RCC 7860 (cell line): ENCODE measurements around the gene ABHD17B.

Source experiments
- DNase-seq: peaks from one replicate; pipeline ENCODE4 v3.0.0-alpha.2; 2015; ENCODE audit warnings: low spot score
- FAIRE-seq: peaks from 2 replicates; lab custom pipeline; 2012; peaks lifted over from hg19 to GRCh38; lab: Jason Lieb, UNC

Gene ABHD17B

GRCh38 chr9:71822935-71823334 is 88.1 kb downstream of the ABHD17B start:
- no peak for DNase-seq
- FAIRE-seq: no peak

- DNase-seq (no peak), FAIRE-seq (no peak)
These were observed 88.5 kb downstream of the ABHD17B start for GRCh38 chr9:71822456-71822855.

GRCh38 chr9:71821405-71821804 is 89.6 kb downstream of the ABHD17B start:
- no peak for FAIRE-seq
- DNase-seq: no peak

DNA sequence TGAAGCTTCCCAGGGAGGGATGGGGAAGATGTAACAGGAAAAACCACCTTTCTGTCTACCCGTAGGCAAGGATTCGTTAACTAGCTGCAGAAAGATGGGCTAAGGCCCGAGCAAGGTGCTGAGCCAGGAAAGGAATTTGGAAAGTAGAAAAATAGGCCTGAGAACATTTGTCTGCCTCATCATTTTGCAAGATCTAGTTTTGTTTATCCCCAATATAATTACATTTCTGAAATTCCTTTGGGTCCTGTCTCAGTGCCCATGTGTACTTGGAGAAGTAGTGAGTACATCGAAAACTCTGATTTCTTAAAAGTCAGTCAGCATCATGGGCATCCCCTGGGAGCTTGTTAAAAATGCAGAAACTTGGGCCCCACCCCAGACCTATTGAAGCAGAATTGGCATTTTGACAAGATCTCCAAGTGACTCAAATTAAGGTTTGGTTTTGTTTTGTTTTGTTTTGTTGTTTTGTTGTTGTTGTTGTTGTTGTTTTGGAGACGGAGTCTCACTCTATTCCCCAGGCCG is 90.5 kb downstream of the ABHD17B start:
- FAIRE-seq (no peak), DNase-seq (no peak)

DNA sequence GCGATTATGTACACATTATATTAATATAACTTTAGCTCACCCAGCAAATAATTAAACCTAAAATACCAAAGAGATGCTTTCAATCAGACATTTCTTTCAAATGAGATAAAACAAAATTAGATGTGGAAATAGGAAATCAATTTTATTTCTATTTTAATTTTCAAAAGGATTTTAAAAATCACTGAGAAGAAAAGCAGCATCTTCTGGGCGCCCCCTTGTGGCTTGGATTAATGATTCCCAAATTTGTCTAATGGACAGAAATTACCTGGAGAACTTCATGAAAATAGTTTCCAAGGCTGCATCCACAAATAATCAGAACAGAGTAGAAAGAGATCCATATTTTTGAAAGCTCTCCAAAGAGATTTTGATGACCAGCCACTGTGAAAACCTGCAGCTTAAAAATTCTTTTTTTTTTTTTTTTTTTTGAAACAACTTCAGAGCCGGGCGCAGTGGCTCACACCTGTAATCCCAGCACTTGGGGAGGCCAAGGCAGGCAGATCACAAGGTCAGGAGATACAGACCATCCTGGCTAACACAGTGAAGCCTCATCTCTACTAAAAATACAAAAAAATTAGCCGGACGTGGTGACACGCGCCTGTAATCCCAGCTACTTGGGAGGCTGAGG is 91.8 kb downstream of the ABHD17B start:
- DNase-seq (peak; percentile 26), FAIRE-seq (peak; percentile 84)

DNA sequence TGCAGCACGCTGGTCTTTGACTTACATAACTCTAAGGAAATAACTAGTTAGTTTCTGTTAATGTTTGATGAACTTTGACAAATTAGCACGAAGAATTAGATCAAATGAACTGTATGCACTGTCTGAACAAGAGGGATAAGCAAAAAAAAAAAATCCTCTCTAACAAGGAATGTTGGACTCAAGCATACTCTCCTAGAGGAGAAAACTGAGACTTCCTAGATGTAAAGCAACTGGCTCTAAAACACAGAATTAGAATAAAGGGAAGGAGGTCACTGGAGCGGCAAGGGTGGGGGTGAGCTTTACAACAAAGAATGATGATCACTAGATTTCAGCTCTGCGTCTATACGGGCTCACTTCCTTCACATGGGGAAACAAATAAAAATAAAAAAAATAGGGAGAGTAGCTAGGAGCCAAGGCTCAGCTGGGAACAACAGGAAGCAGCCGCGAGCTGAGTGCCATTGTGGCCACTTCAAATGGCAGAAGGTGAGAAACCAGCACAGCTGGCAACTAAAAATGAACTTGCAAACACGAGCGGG is 94.0 kb downstream of the ABHD17B start:
- no peak for DNase-seq
- FAIRE-seq: no peak
